RWPE2 (cell line): ENCODE measurements around the gene NDUFV1.
"Not testable (repeated sequence)": the region's sequence is repeated elsewhere in the genome, so short reads cannot be mapped to it uniquely, and the experiment has no call there.

Experiments used
- ATAC-seq: fragments of 200-7000 bp; cut with Tn5 transposase; 3 replicates; pipeline ENCODE4 v1.9.1; 2021; ENCODE audit warnings: low read depth
- DNase-seq: peaks from one replicate; pipeline ENCODE4 v3.0.0-alpha.2; 2020; ENCODE audit warnings: low spot score
- H3K27ac ChIP-seq: fragments of 450-650 bp; 2 replicates; pipeline ENCODE4 v1.5.1; 2017; ENCODE audit warnings: mild to moderate bottlenecking; ENCODE audit not compliant: poor library complexity, severe bottlenecking
- H3K27me3 ChIP-seq: fragments of 250-450 bp; sonication (Bioruptor Pico); 2 replicates; pipeline ENCODE4 v1.5.1; 2021; ENCODE audit warnings: mild to moderate bottlenecking, moderate library complexity; ENCODE audit not compliant: insufficient read depth, poor library complexity, severe bottlenecking
- H3K36me3 ChIP-seq: fragments of 250-450 bp; sonication (Bioruptor Pico); 2 replicates; pipeline ENCODE4 v1.5.1; 2020; ENCODE audit warnings: low read depth, mild to moderate bottlenecking, moderate library complexity
- H3K4me1 ChIP-seq: fragments of 250-450 bp; sonication (Bioruptor Pico); 2 replicates; pipeline ENCODE4 v1.5.1; 2021; ENCODE audit warnings: mild to moderate bottlenecking, moderate library complexity; ENCODE audit not compliant: insufficient read depth, poor library complexity, severe bottlenecking
- H3K4me3 ChIP-seq: fragments of 250-450 bp; sonication (Bioruptor Pico); 2 replicates; pipeline ENCODE4 v1.5.1; 2021; ENCODE audit warnings: mild to moderate bottlenecking, moderate library complexity; ENCODE audit not compliant: severe bottlenecking
- H3K9me3 ChIP-seq: fragments of 250-450 bp; sonication (Bioruptor Pico); 2 replicates; pipeline ENCODE4 v1.5.1; 2021; ENCODE audit warnings: mild to moderate bottlenecking, moderate library complexity; ENCODE audit not compliant: severe bottlenecking
- TF ChIP-seq, protein P1 (sequence below): fragments of 450-650 bp; IDR thresholded peaks from one replicate; pipeline ENCODE4 v1.5.1; 2017; ENCODE audit warnings: mild to moderate bottlenecking, moderate library complexity; ENCODE audit not compliant: poor library complexity, severe bottlenecking

NDUFV1 gene

GRCh38 chr11:67636962-67637361, 30.2 kb downstream of the NDUFV1 start:
- TF ChIP-seq, protein P1, sequence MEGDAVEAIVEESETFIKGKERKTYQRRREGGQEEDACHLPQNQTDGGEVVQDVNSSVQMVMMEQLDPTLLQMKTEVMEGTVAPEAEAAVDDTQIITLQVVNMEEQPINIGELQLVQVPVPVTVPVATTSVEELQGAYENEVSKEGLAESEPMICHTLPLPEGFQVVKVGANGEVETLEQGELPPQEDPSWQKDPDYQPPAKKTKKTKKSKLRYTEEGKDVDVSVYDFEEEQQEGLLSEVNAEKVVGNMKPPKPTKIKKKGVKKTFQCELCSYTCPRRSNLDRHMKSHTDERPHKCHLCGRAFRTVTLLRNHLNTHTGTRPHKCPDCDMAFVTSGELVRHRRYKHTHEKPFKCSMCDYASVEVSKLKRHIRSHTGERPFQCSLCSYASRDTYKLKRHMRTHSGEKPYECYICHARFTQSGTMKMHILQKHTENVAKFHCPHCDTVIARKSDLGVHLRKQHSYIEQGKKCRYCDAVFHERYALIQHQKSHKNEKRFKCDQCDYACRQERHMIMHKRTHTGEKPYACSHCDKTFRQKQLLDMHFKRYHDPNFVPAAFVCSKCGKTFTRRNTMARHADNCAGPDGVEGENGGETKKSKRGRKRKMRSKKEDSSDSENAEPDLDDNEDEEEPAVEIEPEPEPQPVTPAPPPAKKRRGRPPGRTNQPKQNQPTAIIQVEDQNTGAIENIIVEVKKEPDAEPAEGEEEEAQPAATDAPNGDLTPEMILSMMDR, result no peak
- Histone ChIP-seq H3K36me3 (no peaks in the 10 kb centered on the region), H3K9me3 (no peaks in the 10 kb centered on the region), H3K4me3 (no peak overlapping the region), H3K27me3 (no peaks in the 10 kb centered on the region), H3K4me1 (no peaks in the 10 kb centered on the region), H3K27ac (no peak overlapping the region)
- no peak for ATAC-seq
- DNase-seq, result no peak

GRCh38 chr11:67637441-67637840, 30.7 kb downstream of the NDUFV1 start:
- not testable (repeated sequence) for H3K27ac ChIP-seq, ATAC-seq, H3K36me3 ChIP-seq, DNase-seq, H3K4me1 ChIP-seq, H3K4me3 ChIP-seq, H3K9me3 ChIP-seq, H3K27me3 ChIP-seq

GRCh38 chr11:67638535-67639437, 32.0 kb downstream of the NDUFV1 start:
- ATAC-seq (no peak), DNase-seq (no peak)
- Histone ChIP-seq H3K4me3 (no peak overlapping the region), H3K4me1 (no peaks in the 10 kb centered on the region), H3K9me3 (no peaks in the 10 kb centered on the region), H3K27me3 (no peaks in the 10 kb centered on the region), H3K27ac (no peak overlapping the region), H3K36me3 (no peaks in the 10 kb centered on the region)
- TF ChIP-seq, protein P1, result no peak

- H3K36me3 ChIP-seq, result no peaks in the 10 kb centered on the region
- no peaks in the 10 kb centered on the region for H3K4me1 ChIP-seq
- TF ChIP-seq, protein P1, result no peak
- H3K9me3 ChIP-seq, result no peaks in the 10 kb centered on the region
- no peak for DNase-seq
- ATAC-seq, result no peak
- H3K27ac ChIP-seq, result no peak within 1 kb of the TSS
- no peak within 1 kb of the TSS for H3K4me3 ChIP-seq
- H3K27me3 ChIP-seq, result no peaks in the 10 kb centered on the region
Observed at GRCh38 chr11:67639438-67639859, 32.7 kb downstream of the NDUFV1 start, which contains the start of gene TBX10. Gene TBX10 (minus strand): TSS chr11:67639763. CDS start chr11:67639472, 291 bp downstream.

GRCh38 chr11:67640021-67640757, 33.5 kb downstream of the NDUFV1 start:
- no peaks in the 10 kb centered on the region for H3K4me1 ChIP-seq
- TF ChIP-seq, protein P1, result peak; percentile 51
- ATAC-seq, result peak; percentile 60; the same call in 2 of the 3 replicates
- no peaks in the 10 kb centered on the region for H3K9me3 ChIP-seq
- DNase-seq, result peak; percentile 60
- H3K27ac ChIP-seq, result no peak overlapping the region
- no peak overlapping the region for H3K4me3 ChIP-seq
- no peaks in the 10 kb centered on the region for H3K27me3 ChIP-seq
- no peaks in the 10 kb centered on the region for H3K36me3 ChIP-seq
